ENCODE data around the gene ZNF597.

Gene ZNF597

DNA sequence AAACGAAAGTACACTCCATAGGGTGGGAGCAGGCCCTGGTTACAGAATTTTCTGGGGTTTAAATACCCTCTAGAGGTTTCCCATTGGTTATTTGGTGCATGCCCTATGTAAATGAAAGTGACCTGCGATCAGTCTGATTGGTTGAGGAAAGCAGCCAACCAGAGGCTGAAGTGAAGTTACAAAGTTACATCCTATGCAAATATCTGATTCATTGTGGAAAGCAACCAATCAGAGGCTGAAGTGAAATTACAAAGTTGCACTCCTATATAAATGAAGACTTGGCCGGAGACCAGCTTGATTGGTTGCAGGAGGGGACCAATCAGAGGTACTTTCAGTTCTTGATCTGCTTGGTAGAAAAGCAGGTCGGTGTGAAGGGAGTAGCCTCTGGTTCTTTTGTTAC, 24.6 kb upstream of the ZNF597 start:
- no peaks in the 10 kb centered on the region for H3K27me3 ChIP-seq (replicated peaks in 2 of 5; ENCODE audit: control insufficient read depth in 4 of 5, insufficient read depth in 5 of 5, low read length in 4 of 5)
- H3K4me3 ChIP-seq (ENCODE audit: control insufficient read depth in 1 of 7, extremely low read depth in 1 of 7, insufficient read depth in 4 of 7, low read depth in 2 of 7, low read length in 6 of 7) = no peak overlapping the region
- peak; percentile 25 to 73 (median 59) for DNase-seq
- POLR2A ChIA-PET = interaction anchor here (0.7 kb wide), 1 partner anchor 465 kb away, joined by 3 read pairs; no protein-coding TSS in a partner anchor
- 98% methylated on average over 4 of the region's 4 CpGs for WGBS (ENCODE audit: insufficient coverage)
- CTCF ChIA-PET = no interaction called here
- H3K36me3 ChIP-seq (ENCODE audit: control insufficient read depth in 4 of 4, insufficient read depth in 4 of 4, low read length in 3 of 4) = peaks cover 5 to 42% (median 11%) of the 10 kb centered on the region in 4 experiments
- H3K9me3 ChIP-seq (ENCODE audit: control extremely low read depth in 1 of 5, control insufficient read depth in 4 of 5, insufficient read depth in 2 of 5, low read depth in 1 of 5, low read length in 4 of 5) = no peaks in the 10 kb centered on the region
- H3K27ac ChIP-seq (ENCODE audit: insufficient read depth in 1 of 2, low read depth in 1 of 2, low read length in 2 of 2, poor library complexity in 1 of 2, severe bottlenecking in 2 of 2) = no peak overlapping the region
- peaks cover 0 to 10% (median 7%) of the 10 kb centered on the region in 4 experiments for H3K4me1 ChIP-seq (ENCODE audit: control extremely low read depth in 1 of 4, control insufficient read depth in 4 of 4, insufficient read depth in 4 of 4, low read length in 3 of 4)

GRCh38 chr16:3467182-3467581, 23.9 kb upstream of the ZNF597 start:
- peaks cover 0 to 10% (median 7%) of the 10 kb centered on the region in 4 experiments for H3K4me1 ChIP-seq (ENCODE audit: control extremely low read depth in 1 of 4, control insufficient read depth in 4 of 4, insufficient read depth in 4 of 4, low read length in 3 of 4)
- ChIA-PET CTCF (interaction anchor here (0.9 to 1.0 kb wide), 3 partner anchors 317 to 435 kb away, joined by 3 read pairs; no protein-coding TSS in a partner anchor), POLR2A (interaction anchor here (0.5 kb wide), 1 partner anchor 281 kb away, joined by 5 read pairs; no protein-coding TSS in a partner anchor)
- DNase-seq = no peak
- peaks cover 5 to 39% (median 11%) of the 10 kb centered on the region in 4 experiments for H3K36me3 ChIP-seq (ENCODE audit: control insufficient read depth in 4 of 4, insufficient read depth in 4 of 4, low read length in 3 of 4)
- H3K27ac ChIP-seq (ENCODE audit: insufficient read depth in 1 of 2, low read depth in 1 of 2, low read length in 2 of 2, poor library complexity in 1 of 2, severe bottlenecking in 2 of 2) = no peak overlapping the region
- H3K9me3 ChIP-seq (ENCODE audit: control extremely low read depth in 1 of 5, control insufficient read depth in 4 of 5, insufficient read depth in 2 of 5, low read depth in 1 of 5, low read length in 4 of 5) = no peaks in the 10 kb centered on the region
- 100% methylated on average over 5 of the region's 8 CpGs for WGBS (ENCODE audit: insufficient coverage)
- no peaks in the 10 kb centered on the region for H3K27me3 ChIP-seq (replicated peaks in 2 of 5; ENCODE audit: control insufficient read depth in 4 of 5, insufficient read depth in 5 of 5, low read length in 4 of 5)
- no peak overlapping the region for H3K4me3 ChIP-seq (ENCODE audit: control insufficient read depth in 1 of 7, extremely low read depth in 1 of 7, insufficient read depth in 4 of 7, low read depth in 2 of 7, low read length in 6 of 7)

- ChIA-PET POLR2A (no interaction called here), CTCF (interaction anchor here (0.9 to 1.2 kb wide), 5 partner anchors 48 to 434 kb away, joined by 3 read pairs; no protein-coding TSS in a partner anchor)
- Histone ChIP-seq H3K36me3 (ENCODE audit: control insufficient read depth in 4 of 4, insufficient read depth in 4 of 4, low read length in 3 of 4) (peaks cover 3 to 32% (median 9%) of the 10 kb centered on the region in 4 experiments), H3K4me3 (ENCODE audit: control insufficient read depth in 1 of 7, extremely low read depth in 1 of 7, insufficient read depth in 4 of 7, low read depth in 2 of 7, low read length in 6 of 7) (no peak overlapping the region), H3K4me1 (ENCODE audit: control extremely low read depth in 1 of 4, control insufficient read depth in 4 of 4, insufficient read depth in 4 of 4, low read length in 3 of 4) (peaks cover under 1 to 16% (median 14%) of the 10 kb centered on the region in 4 experiments), H3K27me3 (replicated peaks in 2 of 5; ENCODE audit: control insufficient read depth in 4 of 5, insufficient read depth in 5 of 5, low read length in 4 of 5) (no peaks in the 10 kb centered on the region), H3K9me3 (ENCODE audit: control extremely low read depth in 1 of 5, control insufficient read depth in 4 of 5, insufficient read depth in 2 of 5, low read depth in 1 of 5, low read length in 4 of 5) (no peaks in the 10 kb centered on the region), H3K27ac (ENCODE audit: insufficient read depth in 1 of 2, low read depth in 1 of 2, low read length in 2 of 2, poor library complexity in 1 of 2, severe bottlenecking in 2 of 2) (no peak overlapping the region)
- WGBS (ENCODE audit: insufficient coverage) = 93% methylated on average over 19 of the region's 21 CpGs
- DNase-seq = no peak
Observed at GRCh38 chr16:3465911-3466584, 22.7 kb upstream of the ZNF597 start.

DNA sequence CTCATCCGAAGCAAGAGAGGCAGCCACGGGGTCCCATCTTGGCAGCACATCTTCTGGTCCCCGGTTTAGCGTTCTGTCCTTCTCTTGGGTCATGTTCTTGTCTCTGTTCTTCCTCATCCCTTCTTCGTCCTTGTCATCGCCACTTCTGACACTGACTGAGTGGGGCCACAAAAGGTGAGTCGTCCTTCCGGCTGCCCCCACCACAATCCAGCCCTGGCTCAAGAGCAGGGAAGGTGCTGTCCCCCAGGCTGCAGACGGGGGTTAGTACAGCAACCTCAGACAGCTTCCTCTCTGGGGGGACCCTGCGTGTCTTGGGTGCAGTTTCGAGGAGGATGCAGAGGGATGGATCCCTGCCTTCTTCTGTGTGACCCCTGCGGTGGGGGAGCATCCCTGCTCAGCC, 22.0 kb upstream of the ZNF597 start:
- WGBS (ENCODE audit: insufficient coverage) = 96% methylated on average over 9 of the region's 12 CpGs
- H3K27me3 ChIP-seq (replicated peaks in 2 of 5; ENCODE audit: control insufficient read depth in 4 of 5, insufficient read depth in 5 of 5, low read length in 4 of 5) = no peaks in the 10 kb centered on the region
- H3K4me1 ChIP-seq (ENCODE audit: control extremely low read depth in 1 of 4, control insufficient read depth in 4 of 4, insufficient read depth in 4 of 4, low read length in 3 of 4) = peaks cover 7 to 23% (median 22%) of the 10 kb centered on the region in 4 experiments
- no peak for DNase-seq
- ChIA-PET CTCF (interaction anchor here (1.2 kb wide), 2 partner anchors 264 to 338 kb away, joined by 3 to 4 read pairs; no protein-coding TSS in a partner anchor), POLR2A (no interaction called here)
- no peak overlapping the region for H3K4me3 ChIP-seq (ENCODE audit: control insufficient read depth in 1 of 7, extremely low read depth in 1 of 7, insufficient read depth in 4 of 7, low read depth in 2 of 7, low read length in 6 of 7)
- H3K36me3 ChIP-seq (ENCODE audit: control insufficient read depth in 4 of 4, insufficient read depth in 4 of 4, low read length in 3 of 4) = peaks cover 3 to 29% (median 9%) of the 10 kb centered on the region in 4 experiments
- no peaks in the 10 kb centered on the region for H3K9me3 ChIP-seq (ENCODE audit: control extremely low read depth in 1 of 5, control insufficient read depth in 4 of 5, insufficient read depth in 2 of 5, low read depth in 1 of 5, low read length in 4 of 5)
- no peak overlapping the region for H3K27ac ChIP-seq (ENCODE audit: insufficient read depth in 1 of 2, low read depth in 1 of 2, low read length in 2 of 2, poor library complexity in 1 of 2, severe bottlenecking in 2 of 2)

DNA sequence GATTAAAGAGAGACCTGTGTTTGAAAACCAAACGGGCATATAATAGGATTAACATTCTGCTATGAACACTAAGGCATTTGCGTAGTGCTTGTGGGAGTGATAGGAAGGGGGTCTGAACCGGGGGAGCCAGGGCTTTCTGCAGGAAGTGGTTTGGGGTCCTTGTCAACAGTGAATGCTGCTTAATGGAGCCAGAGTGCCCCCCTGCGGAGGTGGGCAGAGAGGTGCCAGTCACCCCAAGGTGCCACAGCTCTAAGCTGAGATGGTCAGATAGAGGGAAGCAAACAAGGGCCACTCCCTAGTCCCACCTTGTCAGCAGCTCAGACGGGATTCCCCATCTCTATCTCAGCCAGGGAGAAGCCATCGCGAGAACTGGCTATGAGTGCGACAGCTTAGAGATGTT, 17.8 kb upstream of the ZNF597 start:
- H3K4me1 ChIP-seq (ENCODE audit: control extremely low read depth in 1 of 4, control insufficient read depth in 4 of 4, insufficient read depth in 4 of 4, low read length in 3 of 4) = peaks cover 17 to 58% (median 55%) of the 10 kb centered on the region in 4 experiments
- 0% methylated on average over 3 of the region's 8 CpGs for WGBS (ENCODE audit: insufficient coverage)
- H3K9me3 ChIP-seq (ENCODE audit: control extremely low read depth in 1 of 5, control insufficient read depth in 4 of 5, insufficient read depth in 2 of 5, low read depth in 1 of 5, low read length in 4 of 5) = no peaks in the 10 kb centered on the region
- H3K27ac ChIP-seq (ENCODE audit: insufficient read depth in 1 of 2, low read depth in 1 of 2, low read length in 2 of 2, poor library complexity in 1 of 2, severe bottlenecking in 2 of 2) = no peak overlapping the region
- CTCF ChIA-PET = interaction anchor here (0.6 to 1.7 kb wide), 14 partner anchors 11 to 430 kb away, joined by 3 to 10 read pairs (median 3); no protein-coding TSS in a partner anchor
- peaks cover 0 to 10% (median 6%) of the 10 kb centered on the region in 4 experiments for H3K36me3 ChIP-seq (ENCODE audit: control insufficient read depth in 4 of 4, insufficient read depth in 4 of 4, low read length in 3 of 4)
- POLR2A ChIA-PET = no interaction called here
- DNase-seq = peak; percentile 74 to 87 (median 84)
- no peaks in the 10 kb centered on the region for H3K27me3 ChIP-seq (replicated peaks in 2 of 5; ENCODE audit: control insufficient read depth in 4 of 5, insufficient read depth in 5 of 5, low read length in 4 of 5)
- H3K4me3 ChIP-seq (ENCODE audit: control insufficient read depth in 1 of 7, extremely low read depth in 1 of 7, insufficient read depth in 4 of 7, low read depth in 2 of 7, low read length in 6 of 7) = peak overlapping the region in 3 of 7 experiments; percentile 6 to 54 (median 29)

DNA sequence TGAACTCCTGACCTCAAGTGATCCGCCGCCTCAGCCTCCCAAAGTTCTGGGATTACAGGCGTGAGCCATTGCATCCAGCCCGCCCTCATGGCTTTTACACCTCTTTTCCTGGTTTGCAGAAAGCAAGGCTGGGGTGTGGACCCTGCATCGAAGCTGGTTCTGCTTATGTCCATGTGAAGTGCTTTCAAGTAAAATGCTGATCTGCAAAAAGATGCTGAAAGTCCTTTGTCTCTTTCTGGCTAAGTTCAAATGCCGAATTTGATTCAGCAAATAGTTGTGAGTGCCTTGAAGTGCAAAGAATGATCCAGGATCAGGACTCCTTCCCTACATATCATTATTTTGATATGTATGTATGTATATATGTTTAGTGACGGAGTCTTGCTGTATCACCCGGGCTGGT, 17.3 kb upstream of the ZNF597 start:
- no peak overlapping the region for H3K27ac ChIP-seq (ENCODE audit: insufficient read depth in 1 of 2, low read depth in 1 of 2, low read length in 2 of 2, poor library complexity in 1 of 2, severe bottlenecking in 2 of 2)
- ChIA-PET CTCF (interaction anchor here (0.6 to 1.7 kb wide), 7 partner anchors 13 to 429 kb away, joined by 3 to 6 read pairs (median 3); no protein-coding TSS in a partner anchor), POLR2A (no interaction called here)
- peaks cover 0 to 4% (median 2%) of the 10 kb centered on the region in 4 experiments for H3K36me3 ChIP-seq (ENCODE audit: control insufficient read depth in 4 of 4, insufficient read depth in 4 of 4, low read length in 3 of 4)
- no peaks in the 10 kb centered on the region for H3K9me3 ChIP-seq (ENCODE audit: control extremely low read depth in 1 of 5, control insufficient read depth in 4 of 5, insufficient read depth in 2 of 5, low read depth in 1 of 5, low read length in 4 of 5)
- no peak for DNase-seq
- 88% methylated on average over 6 of the region's 8 CpGs for WGBS (ENCODE audit: insufficient coverage)
- peaks cover 19 to 63% (median 60%) of the 10 kb centered on the region in 4 experiments for H3K4me1 ChIP-seq (ENCODE audit: control extremely low read depth in 1 of 4, control insufficient read depth in 4 of 4, insufficient read depth in 4 of 4, low read length in 3 of 4)
- no peaks in the 10 kb centered on the region for H3K27me3 ChIP-seq (replicated peaks in 2 of 5; ENCODE audit: control insufficient read depth in 4 of 5, insufficient read depth in 5 of 5, low read length in 4 of 5)
- H3K4me3 ChIP-seq (ENCODE audit: control insufficient read depth in 1 of 7, extremely low read depth in 1 of 7, insufficient read depth in 4 of 7, low read depth in 2 of 7, low read length in 6 of 7) = peak overlapping the region in 3 of 7 experiments; percentile 6 to 54 (median 29)

GRCh38 chr16:3460121-3460520, 16.8 kb upstream of the ZNF597 start:
- no peak for DNase-seq

More at GRCh38 chr16:3460121-3460520, 16.8 kb upstream of the ZNF597 start:
- 100% methylated on average over 3 of the region's 7 CpGs for WGBS (ENCODE audit: insufficient coverage)
- H3K9me3 ChIP-seq (ENCODE audit: control extremely low read depth in 1 of 5, control insufficient read depth in 4 of 5, insufficient read depth in 2 of 5, low read depth in 1 of 5, low read length in 4 of 5) = no peaks in the 10 kb centered on the region
- H3K27ac ChIP-seq (ENCODE audit: insufficient read depth in 1 of 2, low read depth in 1 of 2, low read length in 2 of 2, poor library complexity in 1 of 2, severe bottlenecking in 2 of 2) = no peak overlapping the region
- POLR2A ChIA-PET = no interaction called here
- peaks cover 19 to 63% (median 60%) of the 10 kb centered on the region in 4 experiments for H3K4me1 ChIP-seq (ENCODE audit: control extremely low read depth in 1 of 4, control insufficient read depth in 4 of 4, insufficient read depth in 4 of 4, low read length in 3 of 4)
- no peaks in the 10 kb centered on the region for H3K36me3 ChIP-seq (ENCODE audit: control insufficient read depth in 4 of 4, insufficient read depth in 4 of 4, low read length in 3 of 4)
- H3K4me3 ChIP-seq (ENCODE audit: control insufficient read depth in 1 of 7, extremely low read depth in 1 of 7, insufficient read depth in 4 of 7, low read depth in 2 of 7, low read length in 6 of 7) = no peak overlapping the region
- CTCF ChIA-PET = interaction anchor here (0.5 to 1.3 kb wide), 4 partner anchors 15 to 294 kb away, joined by 3 to 4 read pairs (median 3); no protein-coding TSS in a partner anchor
- no peaks in the 10 kb centered on the region for H3K27me3 ChIP-seq (replicated peaks in 2 of 5; ENCODE audit: control insufficient read depth in 4 of 5, insufficient read depth in 5 of 5, low read length in 4 of 5)
